ENCODE measurements around the gene JAZF1. TPM values are rescaled to one million over a fixed set of nuclear protein-coding genes. Genes with fewer than 3 reads are reported as not detected.

Gene JAZF1
- total and polyA plus RNA-seq, 2 experiments from 2014 or later = 13.8 to 19.6 TPM

GRCh38 chr7:27793780-27794179 is 386.8 kb downstream of the JAZF1 start:
- Histone ChIP-seq H3K9ac (no peak overlapping the region), H3K79me2 (ENCODE audit: insufficient read depth) (peaks cover 29% of the 10 kb centered on the region; the same call in 1 of the 2 replicates), H4K20me1 (ENCODE audit: insufficient read depth) (no peaks in the 10 kb centered on the region), H3K4me2 (ENCODE audit: unreplicated experiment) (no peak overlapping the region), H3K9me3 (ENCODE audit: low read depth) (no peaks in the 10 kb centered on the region), H3K9me2 (ENCODE audit: insufficient read depth) (no peaks in the 10 kb centered on the region; the same call in 1 of the 2 replicates), H3K36me3 (ENCODE audit: low read depth) (peaks cover 50% of the 10 kb centered on the region), H3K27me3 (replicated peaks; ENCODE audit: insufficient read depth) (no peaks in the 10 kb centered on the region), H2AFZ (no peak overlapping the region), H3F3A (ENCODE audit: insufficient read depth) (no peaks in the 10 kb centered on the region), H3K4me3 (no peak overlapping the region), H3K4me1 (ENCODE audit: insufficient read depth) (peaks cover 11% of the 10 kb centered on the region), H3K27ac (no peak overlapping the region)
- 40 to 43% methylated on average over 1 of the region's 1 CpG for WGBS, 2 experiments (ENCODE audit: low coverage in 1 of 2, low lambda C conversion rate in 2 of 2, missing lambda C conversion rate in 2 of 2)
- TF ChIP-seq EZH2phosphoT487 (IDR thresholded peaks at IDR 0.05; ENCODE audit: insufficient read depth, low read depth) = no peak
- in situ Hi-C loops (cut with MboI) = no loop called here
- peak; percentile 72 for DNase-seq

GRCh38 chr7:27788437-27788836 is 392.2 kb downstream of the JAZF1 start:
- TF ChIP-seq EZH2 (IDR thresholded peaks at IDR 0.05; ENCODE audit: insufficient read depth, poor library complexity, severe bottlenecking) (no peak), EZH2phosphoT487 (IDR thresholded peaks at IDR 0.05; ENCODE audit: insufficient read depth, low read depth) (no peak)
- Histone ChIP-seq H3K79me2 (ENCODE audit: insufficient read depth) (peaks cover 32% of the 10 kb centered on the region; the same call in 1 of the 2 replicates), H2AFZ (no peak overlapping the region), H3K4me3 (no peak overlapping the region), H3K36me3 (ENCODE audit: low read depth) (peaks cover 43% of the 10 kb centered on the region), H3F3A (ENCODE audit: insufficient read depth) (peaks cover 4% of the 10 kb centered on the region; the same call in 1 of the 2 replicates), H3K9me2 (ENCODE audit: insufficient read depth) (no peaks in the 10 kb centered on the region; the same call in 1 of the 2 replicates), H3K4me1 (ENCODE audit: insufficient read depth) (peaks cover 9% of the 10 kb centered on the region), H3K4me2 (ENCODE audit: unreplicated experiment) (no peak overlapping the region), H4K20me1 (ENCODE audit: insufficient read depth) (no peaks in the 10 kb centered on the region), H3K27ac (no peak overlapping the region), H3K9me3 (ENCODE audit: low read depth) (no peaks in the 10 kb centered on the region), H3K27me3 (replicated peaks; ENCODE audit: insufficient read depth) (no peaks in the 10 kb centered on the region), H3K9ac (no peak overlapping the region)
- DNase-seq = no peak
- in situ Hi-C loops (cut with MboI) = no loop called here

- in situ Hi-C loops (cut with MboI) = no loop called here
- Histone ChIP-seq H4K20me1 (ENCODE audit: insufficient read depth) (no peaks in the 10 kb centered on the region), H3K27ac (no peak overlapping the region), H3K4me2 (ENCODE audit: unreplicated experiment) (peak overlapping the region; percentile 19), H3K79me2 (ENCODE audit: insufficient read depth) (peaks cover 50% of the 10 kb centered on the region), H3F3A (ENCODE audit: insufficient read depth) (peaks cover 9% of the 10 kb centered on the region; the same call in 1 of the 2 replicates), H3K4me3 (no peak overlapping the region), H3K27me3 (replicated peaks; ENCODE audit: insufficient read depth) (no peaks in the 10 kb centered on the region), H2AFZ (no peak overlapping the region), H3K36me3 (ENCODE audit: low read depth) (peaks cover 25% of the 10 kb centered on the region), H3K9me3 (ENCODE audit: low read depth) (no peaks in the 10 kb centered on the region), H3K9me2 (ENCODE audit: insufficient read depth) (no peaks in the 10 kb centered on the region), H3K4me1 (ENCODE audit: insufficient read depth) (peaks cover 16% of the 10 kb centered on the region), H3K9ac (no peak overlapping the region)
- peak; percentile 81 for DNase-seq
- 46 to 48% methylated on average over 6 of the region's 6 CpGs for WGBS, 2 experiments (ENCODE audit: low coverage in 1 of 2, low lambda C conversion rate in 2 of 2, missing lambda C conversion rate in 2 of 2)
- TF ChIP-seq EZH2 (IDR thresholded peaks at IDR 0.05; ENCODE audit: insufficient read depth, poor library complexity, severe bottlenecking) = no peak
- no peak for TF ChIP-seq EZH2phosphoT487 (IDR thresholded peaks at IDR 0.05; ENCODE audit: insufficient read depth, low read depth)
These were observed 396.1 kb downstream of the JAZF1 start for GRCh38 chr7:27784399-27785053.

GRCh38 chr7:27782849-27783248 is 397.7 kb downstream of the JAZF1 start:
- no peak for TF ChIP-seq EZH2 (IDR thresholded peaks at IDR 0.05; ENCODE audit: insufficient read depth, poor library complexity, severe bottlenecking)
- no peak for TF ChIP-seq EZH2phosphoT487 (IDR thresholded peaks at IDR 0.05; ENCODE audit: insufficient read depth, low read depth)
- WGBS, 2 experiments (ENCODE audit: low coverage in 1 of 2, low lambda C conversion rate in 2 of 2, missing lambda C conversion rate in 2 of 2) = 3 to 9% methylated on average over 2 of the region's 2 CpGs
- peak; percentile 69 for DNase-seq

More at GRCh38 chr7:27782849-27783248, 397.7 kb downstream of the JAZF1 start:
- Histone ChIP-seq H3K4me2 (ENCODE audit: unreplicated experiment) (peak overlapping the region; percentile 42), H3K9me2 (ENCODE audit: insufficient read depth) (no peaks in the 10 kb centered on the region), H3K36me3 (ENCODE audit: low read depth) (peaks cover 16% of the 10 kb centered on the region), H3K9ac (peak overlapping the region; percentile 39), H3F3A (ENCODE audit: insufficient read depth) (peaks cover 9% of the 10 kb centered on the region; the same call in 1 of the 2 replicates), H3K27ac (peak overlapping the region; percentile 38), H3K9me3 (ENCODE audit: low read depth) (no peaks in the 10 kb centered on the region), H3K79me2 (ENCODE audit: insufficient read depth) (peaks cover 50% of the 10 kb centered on the region), H4K20me1 (ENCODE audit: insufficient read depth) (no peaks in the 10 kb centered on the region), H3K27me3 (replicated peaks; ENCODE audit: insufficient read depth) (no peaks in the 10 kb centered on the region), H2AFZ (no peak overlapping the region), H3K4me1 (ENCODE audit: insufficient read depth) (peaks cover 16% of the 10 kb centered on the region), H3K4me3 (peak overlapping the region; percentile 22)
- in situ Hi-C loops (cut with MboI) = no loop called here

Data from GM23248 (cell line).